Stomach smooth muscle (tissue), 2 donors: ENCODE data around the gene WDR31.

ENCODE experiments used
- H3K27ac ChIP-seq: one replicate; pipeline ENCODE4 v1.7.0; 2013; ENCODE audit warnings: mild to moderate bottlenecking, low read length, inconsistent platforms
- H3K27me3 ChIP-seq, 2 donors: one replicate each; pipeline ENCODE4 v1.7.0; 2013; ENCODE audit warnings: low read length in 2 of 2; ENCODE audit not compliant: insufficient read depth in 2 of 2, control insufficient read depth in 1 of 2
- H3K36me3 ChIP-seq, 2 donors: one replicate each; pipeline ENCODE4 v1.7.0; 2013; ENCODE audit warnings: low read length in 2 of 2; ENCODE audit not compliant: control insufficient read depth in 2 of 2, insufficient read depth in 2 of 2
- H3K4me1 ChIP-seq: one replicate; pipeline ENCODE4 v1.7.0; 2013; ENCODE audit warnings: low read length; ENCODE audit not compliant: control insufficient read depth, insufficient read depth
- H3K4me3 ChIP-seq, 2 donors: one replicate each; pipeline ENCODE4 v1.7.0; 2013; ENCODE audit warnings: low read length in 2 of 2
- H3K9ac ChIP-seq, 2 donors: one replicate each; pipeline ENCODE4 v1.7.0; 2013; ENCODE audit warnings: low read length in 2 of 2, mild to moderate bottlenecking in 1 of 2
- H3K9me3 ChIP-seq, 2 donors: one replicate each; pipeline ENCODE4 v1.7.0; 2013; ENCODE audit warnings: low read length in 2 of 2; ENCODE audit not compliant: control insufficient read depth in 2 of 2
- donor health status: healthy.
- donor health status: Pancreatic carcinoma.

WDR31 gene

GRCh38 chr9:113328045-113328782 is 11.9 kb downstream of the WDR31 start:
- no peak overlapping the region for H3K4me3 ChIP-seq

GRCh38 chr9:113326230-113326629 is 13.8 kb downstream of the WDR31 start:
- Histone ChIP-seq H3K36me3 (peaks cover 0 to 6% of the 10 kb centered on the region in 2 donors), H3K27ac (no peak overlapping the region), H3K9me3 (no peaks in the 10 kb centered on the region), H3K4me3 (no peak overlapping the region), H3K27me3 (no peaks in the 10 kb centered on the region), H3K4me1 (no peaks in the 10 kb centered on the region), H3K9ac (no peak overlapping the region)

More at GRCh38 chr9:113328045-113328782, 11.9 kb downstream of the WDR31 start:
- H3K9ac ChIP-seq: no peak overlapping the region
- H3K27me3 ChIP-seq: no peaks in the 10 kb centered on the region
- no peaks in the 10 kb centered on the region for H3K4me1 ChIP-seq
- no peaks in the 10 kb centered on the region for H3K9me3 ChIP-seq
- no peak overlapping the region for H3K27ac ChIP-seq
- H3K36me3 ChIP-seq: peaks cover 2 to 4% of the 10 kb centered on the region in 2 donors

- no peak overlapping the region for H3K4me3 ChIP-seq
Measured at GRCh38 chr9:113322671-113323070, 17.4 kb downstream of the WDR31 start.

GRCh38 chr9:113320051-113320450 is 20.0 kb downstream of the WDR31 start:
- Histone ChIP-seq H3K27ac (no peak overlapping the region), H3K4me3 (no peak overlapping the region), H3K36me3 (peaks cover 15 to 29% of the 10 kb centered on the region in 2 donors), H3K9me3 (no peaks in the 10 kb centered on the region), H3K4me1 (no peaks in the 10 kb centered on the region), H3K9ac (no peak overlapping the region), H3K27me3 (no peaks in the 10 kb centered on the region)

More at GRCh38 chr9:113322671-113323070, 17.4 kb downstream of the WDR31 start:
- Histone ChIP-seq H3K9ac (no peak overlapping the region), H3K27ac (no peak overlapping the region), H3K36me3 (peaks cover 15 to 20% of the 10 kb centered on the region in 2 donors), H3K27me3 (no peaks in the 10 kb centered on the region), H3K9me3 (no peaks in the 10 kb centered on the region), H3K4me1 (no peaks in the 10 kb centered on the region)

- no peaks in the 10 kb centered on the region for H3K27me3 ChIP-seq
- H3K36me3 ChIP-seq: peaks cover 15 to 29% of the 10 kb centered on the region in 2 donors
- no peaks in the 10 kb centered on the region for H3K4me1 ChIP-seq
- no peak overlapping the region for H3K9ac ChIP-seq
- H3K9me3 ChIP-seq: no peaks in the 10 kb centered on the region
- no peak overlapping the region for H3K27ac ChIP-seq
- no peak overlapping the region for H3K4me3 ChIP-seq
Measured at GRCh38 chr9:113319054-113319453, 21.0 kb downstream of the WDR31 start.

GRCh38 chr9:113317777-113318176 is 22.3 kb downstream of the WDR31 start:
- no peak overlapping the region for H3K27ac ChIP-seq
- H3K36me3 ChIP-seq: peaks cover 15 to 28% of the 10 kb centered on the region in 2 donors

GRCh38 chr9:113316030-113316429 is 24.0 kb downstream of the WDR31 start:
- Histone ChIP-seq H3K4me3 (no peak overlapping the region), H3K9ac (no peak overlapping the region), H3K27me3 (no peaks in the 10 kb centered on the region), H3K9me3 (no peaks in the 10 kb centered on the region), H3K36me3 (peaks cover 15 to 23% of the 10 kb centered on the region in 2 donors), H3K27ac (no peak overlapping the region), H3K4me1 (no peaks in the 10 kb centered on the region)

More at GRCh38 chr9:113317777-113318176, 22.3 kb downstream of the WDR31 start:
- no peaks in the 10 kb centered on the region for H3K27me3 ChIP-seq
- no peaks in the 10 kb centered on the region for H3K9me3 ChIP-seq
- no peak overlapping the region for H3K9ac ChIP-seq
- H3K4me3 ChIP-seq: no peak overlapping the region
- no peaks in the 10 kb centered on the region for H3K4me1 ChIP-seq

GRCh38 chr9:113315231-113315630 is 24.8 kb downstream of the WDR31 start:
- no peaks in the 10 kb centered on the region for H3K4me1 ChIP-seq
- no peaks in the 10 kb centered on the region for H3K9me3 ChIP-seq
- no peak overlapping the region for H3K9ac ChIP-seq
- H3K4me3 ChIP-seq: no peak overlapping the region
- H3K27me3 ChIP-seq: no peaks in the 10 kb centered on the region
- H3K36me3 ChIP-seq: peaks cover 12 to 18% of the 10 kb centered on the region in 2 donors
- H3K27ac ChIP-seq: no peak overlapping the region

GRCh38 chr9:113313261-113313660 is 26.8 kb downstream of the WDR31 start:
- no peak overlapping the region for H3K4me3 ChIP-seq
- H3K36me3 ChIP-seq: peaks cover 1 to 11% of the 10 kb centered on the region in 2 donors
- no peak overlapping the region for H3K27ac ChIP-seq
- no peak overlapping the region for H3K9ac ChIP-seq
- no peaks in the 10 kb centered on the region for H3K9me3 ChIP-seq
- H3K27me3 ChIP-seq: no peaks in the 10 kb centered on the region
- H3K4me1 ChIP-seq: no peaks in the 10 kb centered on the region

- Histone ChIP-seq H3K9me3 (no peaks in the 10 kb centered on the region), H3K9ac (no peak overlapping the region), H3K27me3 (no peaks in the 10 kb centered on the region), H3K36me3 (peaks cover 0 to 5% of the 10 kb centered on the region in 2 donors), H3K27ac (no peak overlapping the region), H3K4me3 (no peak overlapping the region), H3K4me1 (no peaks in the 10 kb centered on the region)
Measured at GRCh38 chr9:113311961-113312360, 28.1 kb downstream of the WDR31 start.

GRCh38 chr9:113310538-113310937 is 29.5 kb downstream of the WDR31 start:
- Histone ChIP-seq H3K4me1 (no peaks in the 10 kb centered on the region), H3K9ac (no peak overlapping the region), H3K9me3 (no peaks in the 10 kb centered on the region), H3K36me3 (no peaks in the 10 kb centered on the region), H3K27me3 (no peaks in the 10 kb centered on the region), H3K4me3 (no peak overlapping the region), H3K27ac (no peak overlapping the region)
